Measurements from ENCODE around the gene KLHL7.
"Not testable (repeated sequence)": the region's sequence is repeated elsewhere in the genome, so short reads cannot be mapped to it uniquely, and the experiment has no call there.

The KLHL7 gene

DNA sequence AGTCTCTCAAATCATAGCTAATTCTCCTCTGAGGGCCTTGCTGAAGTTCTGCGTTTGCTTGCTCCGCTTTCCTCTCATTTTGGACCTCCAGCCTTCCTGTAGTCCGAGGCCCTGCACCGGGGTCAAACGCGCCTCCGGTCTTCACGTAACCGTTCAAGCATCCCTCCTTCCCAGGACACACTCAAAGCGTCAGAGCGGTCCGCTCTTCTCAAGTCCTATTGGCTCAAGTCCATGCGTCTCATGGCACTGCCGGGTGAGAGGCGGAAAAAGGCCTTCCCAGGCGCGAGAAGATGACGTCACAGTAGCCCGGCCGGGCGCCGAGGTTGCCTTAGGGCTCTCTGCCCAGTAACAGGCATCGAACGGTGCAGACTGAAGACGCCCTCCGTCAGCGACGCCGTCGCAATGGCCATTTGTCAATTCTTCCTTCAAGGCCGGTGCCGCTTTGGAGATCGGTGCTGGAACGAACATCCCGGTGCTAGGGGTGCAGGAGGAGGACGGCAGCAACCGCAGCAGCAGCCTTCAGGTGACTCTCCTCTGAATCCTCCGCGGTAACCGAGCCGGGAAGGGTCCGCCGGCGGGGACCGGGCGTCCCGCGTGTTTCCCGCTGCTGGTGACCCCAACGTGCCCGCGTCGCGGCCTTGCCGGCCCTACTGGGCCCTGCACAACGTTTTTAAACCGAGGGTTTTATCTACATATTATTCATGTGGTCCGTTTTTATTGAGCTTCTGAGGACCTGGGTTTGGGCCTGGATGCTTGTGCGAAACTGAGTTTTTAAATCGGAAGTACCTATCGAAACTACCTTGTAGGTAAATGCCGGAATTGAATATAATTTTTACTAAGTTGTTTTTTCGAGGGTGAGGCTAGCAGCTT, 76.3 kb downstream of the KLHL7 start, which contains the start of gene NUP42:
Gene NUP42 (plus strand): TSS at position 365 of the 870 bp plus-strand sequence. CDS start 38 bp downstream, at position 403.
- peak; percentile 100 for DNase-seq (ENCODE audit: low read depth)

DNA sequence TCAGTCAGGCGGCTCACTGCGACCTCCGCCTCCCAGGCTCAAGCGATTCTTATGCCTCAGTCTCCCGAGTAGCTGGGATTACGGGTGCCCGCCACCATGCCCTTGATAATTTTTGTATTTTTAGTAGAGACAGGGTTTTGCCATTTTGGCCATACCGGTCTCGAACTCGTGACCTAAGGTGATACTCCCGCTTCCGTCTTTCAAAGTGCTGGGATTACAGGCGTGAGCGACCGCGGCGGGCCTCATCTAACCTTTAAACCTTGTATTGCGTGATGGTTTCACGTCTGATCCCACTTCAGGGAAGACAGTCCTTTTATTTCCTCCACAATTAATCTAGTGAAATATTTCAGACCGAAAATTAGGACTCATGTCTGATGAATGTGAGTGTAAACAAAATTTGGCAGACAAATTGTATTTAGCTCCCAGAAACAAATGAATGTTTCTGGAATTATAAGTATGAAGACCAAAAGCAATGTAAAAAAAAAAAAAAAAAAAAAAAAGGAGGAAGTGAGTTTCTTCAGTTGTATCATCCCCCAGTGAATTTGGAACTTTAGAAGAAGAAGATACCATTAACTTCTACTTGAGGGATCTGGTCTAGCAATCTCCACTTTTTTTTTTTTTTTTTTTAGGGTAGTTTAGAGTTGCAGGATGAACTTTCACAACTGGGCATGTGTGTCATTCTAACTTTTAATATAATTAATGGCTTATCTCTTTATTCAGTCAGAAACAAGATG, 77.9 kb downstream of the KLHL7 start:
- no peak for DNase-seq (ENCODE audit: low read depth)

GRCh38 chr7:23184291-23184690, 78.7 kb downstream of the KLHL7 start:
- no peak for DNase-seq (ENCODE audit: low read depth)

DNA sequence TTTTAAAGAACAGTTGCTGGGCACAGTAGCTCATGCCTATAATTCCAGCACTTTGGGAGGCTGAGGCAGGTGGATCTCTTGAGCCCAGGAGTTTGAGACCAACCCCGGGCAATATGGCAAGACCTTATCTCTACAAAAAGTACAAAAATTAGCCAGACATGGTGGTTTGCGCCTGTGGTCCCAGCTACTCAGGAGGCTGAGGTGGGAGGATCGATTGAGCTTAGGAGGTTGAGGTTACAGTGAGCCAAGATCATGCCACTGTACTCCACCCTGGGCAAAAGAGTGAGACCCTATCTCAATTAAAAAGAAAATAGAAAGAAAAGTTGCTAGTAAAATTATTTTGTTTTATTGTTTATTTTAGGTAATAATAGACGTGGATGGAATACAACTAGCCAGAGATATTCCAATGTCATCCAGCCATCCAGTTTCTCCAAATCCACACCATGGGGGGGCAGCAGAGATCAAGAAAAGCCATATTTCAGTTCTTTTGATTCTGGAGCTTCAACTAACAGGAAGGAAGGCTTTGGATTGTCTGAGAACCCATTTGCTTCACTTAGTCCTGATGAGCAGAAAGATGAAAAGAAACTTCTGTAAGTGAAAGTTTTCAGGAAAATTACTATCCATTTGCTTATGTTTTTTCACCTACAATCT, 79.2 kb downstream of the KLHL7 start:
- peak; percentile 72 for DNase-seq (ENCODE audit: low read depth)

GRCh38 chr7:23185980-23186379, 80.4 kb downstream of the KLHL7 start:
- DNase-seq (ENCODE audit: low read depth) = no peak

DNA sequence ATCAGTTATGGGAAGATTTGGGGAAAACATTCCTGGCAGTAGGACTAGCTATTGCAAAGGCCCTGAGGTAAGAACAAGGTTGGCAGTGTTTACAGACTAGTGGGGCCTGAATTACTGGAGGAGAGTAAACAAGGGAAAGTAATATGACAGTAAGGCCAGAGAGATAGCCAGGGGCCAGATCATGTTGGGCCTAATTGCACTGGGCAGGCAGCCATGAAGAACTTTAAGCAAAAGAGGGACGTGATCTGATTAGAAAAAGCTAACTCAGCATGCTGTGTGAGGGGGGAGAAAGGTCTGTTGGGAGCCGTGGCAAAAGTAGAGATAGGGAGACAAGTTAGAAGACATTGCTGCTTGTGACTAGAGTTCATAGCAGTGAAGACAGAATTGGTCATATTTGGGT, 85.4 kb downstream of the KLHL7 start:
- DNase-seq (ENCODE audit: low read depth) = no peak

DNA sequence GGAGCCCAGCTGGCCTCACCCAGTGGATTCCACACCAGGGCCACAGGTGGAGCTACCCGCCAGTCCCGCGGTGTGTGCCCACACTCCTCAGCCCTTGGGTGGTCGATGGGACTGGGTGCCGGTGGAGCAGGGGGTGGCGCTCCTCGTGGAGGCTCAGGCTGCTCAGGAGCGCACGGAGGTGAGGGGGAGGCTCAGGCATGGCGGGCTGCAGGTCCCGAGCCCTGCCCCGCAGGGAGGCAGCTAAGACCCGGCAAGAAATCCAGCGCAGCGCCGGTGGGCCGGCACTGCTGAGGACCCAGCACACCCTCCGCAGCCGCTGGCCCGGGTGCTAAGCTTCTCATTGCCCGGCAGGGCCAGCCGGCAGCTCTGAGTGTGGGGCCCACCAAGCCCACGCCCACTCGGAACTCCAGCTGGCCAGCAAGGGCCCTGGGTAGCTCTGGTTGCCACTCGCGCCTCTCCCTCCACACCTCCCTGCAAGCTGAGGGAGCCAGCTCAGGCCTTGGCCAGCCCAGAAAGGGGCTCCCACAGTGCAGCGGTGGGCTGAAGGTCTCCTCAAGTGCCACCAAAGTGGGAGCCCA, 88.2 kb downstream of the KLHL7 start:
- DNase-seq (ENCODE audit: low read depth) = not testable (repeated sequence)

DNA sequence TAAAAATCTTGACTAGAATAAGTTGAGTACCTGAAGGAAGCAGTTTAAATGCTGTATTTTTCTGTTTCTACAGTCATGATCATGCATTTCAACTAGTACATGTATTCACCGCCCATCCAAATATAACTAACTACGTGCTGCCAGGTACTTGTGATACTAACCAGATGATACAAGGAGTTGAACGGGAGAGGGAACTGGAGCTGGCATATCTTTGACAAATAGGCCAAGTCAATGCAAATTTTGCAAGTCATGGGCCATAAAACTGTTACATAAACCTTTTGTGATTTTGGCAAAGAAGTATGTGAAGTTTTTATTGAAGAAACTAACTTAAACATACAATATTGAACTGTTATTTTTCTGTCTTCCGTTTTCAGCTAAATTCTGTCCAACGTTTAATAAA, 90.7 kb downstream of the KLHL7 start:
- no peak for DNase-seq (ENCODE audit: low read depth)

GRCh38 chr7:23197745-23198144, 92.2 kb downstream of the KLHL7 start:
- DNase-seq (ENCODE audit: low read depth) = not testable (repeated sequence)

DNA sequence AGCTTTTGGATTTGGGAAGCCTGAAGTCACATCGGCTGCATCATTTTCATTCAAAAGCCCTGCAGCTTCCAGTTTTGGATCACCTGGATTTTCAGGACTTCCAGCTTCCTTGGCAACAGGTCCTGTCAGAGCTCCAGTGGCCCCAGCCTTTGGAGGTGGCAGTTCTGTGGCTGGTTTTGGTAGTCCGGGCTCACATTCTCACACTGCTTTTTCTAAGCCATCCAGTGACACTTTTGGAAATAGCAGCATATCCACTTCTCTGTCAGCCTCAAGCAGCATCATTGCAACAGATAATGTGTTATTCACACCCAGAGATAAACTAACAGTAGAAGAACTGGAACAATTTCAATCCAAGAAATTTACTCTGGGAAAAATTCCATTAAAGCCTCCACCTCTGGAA, 94.7 kb downstream of the KLHL7 start:
- no peak for DNase-seq (ENCODE audit: low read depth)

DNA sequence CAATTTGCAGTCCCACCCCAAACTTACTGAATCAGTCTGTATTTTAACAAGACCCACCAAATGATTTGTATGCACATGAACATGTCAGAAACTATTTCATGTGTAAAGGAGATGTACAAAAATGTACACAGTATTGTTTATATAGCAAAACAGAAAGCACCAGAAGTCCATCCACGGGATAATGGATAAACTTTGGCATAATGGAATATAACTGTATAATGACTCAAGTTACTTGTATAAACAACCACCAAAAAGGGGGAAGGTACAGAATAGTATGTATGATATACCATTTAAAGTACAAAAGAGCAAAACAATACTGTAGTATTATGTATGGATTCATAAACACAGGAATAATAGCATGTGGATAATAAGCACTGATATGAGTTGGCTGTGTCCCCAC, 98.7 kb downstream of the KLHL7 start:
- DNase-seq (ENCODE audit: low read depth) = no peak

DNA sequence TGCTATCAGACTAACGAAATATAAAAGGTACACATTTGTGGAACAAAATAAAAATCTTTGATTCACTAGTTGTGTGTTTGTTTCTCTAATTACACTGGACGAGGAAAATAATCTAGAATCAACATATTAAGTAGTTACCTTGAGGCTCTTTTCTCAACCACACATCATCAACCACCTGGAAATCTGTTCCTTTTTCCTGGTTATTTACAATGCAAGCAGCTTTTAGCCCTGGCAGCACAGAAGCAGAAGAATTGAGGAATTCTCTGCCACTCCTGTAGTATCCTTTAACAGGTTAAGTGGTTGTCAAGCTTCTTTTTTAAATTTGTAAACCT, 100.0 kb downstream of the KLHL7 start:
- no peak for DNase-seq (ENCODE audit: low read depth)

DNA sequence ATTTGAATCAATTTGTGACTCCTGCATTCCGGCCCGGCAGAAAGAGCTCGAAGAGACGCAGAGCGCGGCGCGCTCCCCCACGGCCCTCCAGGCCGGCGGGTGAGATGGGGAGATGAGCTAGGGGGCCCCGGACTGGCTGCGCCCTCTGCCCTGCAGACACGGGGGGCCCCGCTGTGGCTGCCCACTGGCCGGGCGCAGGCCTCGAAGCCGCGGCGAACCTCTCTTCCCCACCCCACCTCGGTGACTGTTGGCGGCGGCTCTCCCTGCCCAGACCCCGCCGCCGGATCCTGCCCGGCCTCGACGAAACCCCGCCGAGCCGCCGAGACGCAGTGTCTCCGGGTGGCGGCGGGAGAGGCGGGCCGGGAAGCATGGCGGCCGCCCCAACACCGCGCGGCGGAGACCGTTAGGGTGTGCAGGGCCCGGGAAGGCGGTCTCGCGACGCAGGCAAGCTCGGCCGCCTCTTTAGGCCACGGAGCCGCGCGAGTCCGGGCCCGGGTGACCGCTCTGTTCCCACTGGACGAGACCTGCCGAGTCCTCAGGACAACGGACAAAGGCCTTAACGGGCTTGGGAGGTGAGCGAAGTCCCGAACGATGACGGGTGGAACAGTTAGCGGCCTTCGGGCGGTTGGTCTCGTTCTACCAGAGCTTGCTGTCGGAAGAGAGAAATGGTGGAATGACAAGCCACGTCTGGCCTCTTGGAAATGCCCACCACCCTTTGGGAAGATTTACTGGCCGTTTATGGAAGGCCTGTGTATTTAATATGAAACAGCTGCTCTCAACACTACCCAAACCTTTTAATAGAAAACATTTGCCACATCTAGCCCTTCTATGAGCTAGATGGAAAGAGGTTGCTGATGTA, 100.6 kb downstream of the KLHL7 start:
- no peak for DNase-seq (ENCODE audit: low read depth)

- no peak for DNase-seq (ENCODE audit: low read depth)
These were observed 101.4 kb downstream of the KLHL7 start for GRCh38 chr7:23207021-23207420.

- DNase-seq (ENCODE audit: low read depth) = peak; percentile 30
These were observed 102.3 kb downstream of the KLHL7 start for GRCh38 chr7:23207884-23208283.

DNA sequence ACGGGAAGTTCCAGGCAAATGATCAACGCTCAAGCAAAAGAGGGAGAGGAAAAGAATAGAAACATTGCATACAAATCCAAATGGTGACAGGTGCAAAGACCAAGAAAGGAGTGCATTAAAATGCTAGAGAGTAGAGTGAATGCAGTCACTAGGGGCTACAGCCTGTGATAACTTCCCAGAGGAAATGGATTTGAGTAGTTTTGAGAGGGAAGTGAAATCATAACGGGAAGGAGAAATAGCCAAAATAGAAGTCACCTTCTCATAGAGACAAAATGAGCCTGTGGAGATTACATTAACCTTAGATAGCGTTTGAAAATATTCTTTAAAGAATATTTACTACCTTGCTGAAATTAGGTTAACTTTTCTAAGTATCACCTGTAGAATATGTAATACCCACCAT, 102.7 kb downstream of the KLHL7 start:
- no peak for DNase-seq (ENCODE audit: low read depth)

DNA sequence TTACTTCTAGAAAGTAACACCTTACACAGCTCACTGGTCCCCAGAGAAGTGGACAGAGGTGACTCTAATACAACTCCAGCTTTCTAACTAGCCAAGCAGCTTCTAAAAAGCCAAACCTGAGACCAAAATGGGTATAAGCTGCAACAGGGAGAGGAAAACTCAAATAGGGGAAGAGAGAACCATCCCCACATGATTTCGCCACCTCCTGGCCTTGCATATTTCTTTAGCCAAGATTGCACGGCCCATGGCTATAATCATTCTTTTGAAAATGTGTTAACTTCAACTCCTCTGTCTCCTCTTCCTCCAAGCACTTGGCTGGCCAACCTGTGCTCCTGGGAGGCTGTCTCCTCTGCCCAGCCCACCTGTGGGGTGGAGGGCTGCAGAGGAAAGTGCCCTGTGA, 104.9 kb downstream of the KLHL7 start:
- no peak for DNase-seq (ENCODE audit: low read depth)

DNA sequence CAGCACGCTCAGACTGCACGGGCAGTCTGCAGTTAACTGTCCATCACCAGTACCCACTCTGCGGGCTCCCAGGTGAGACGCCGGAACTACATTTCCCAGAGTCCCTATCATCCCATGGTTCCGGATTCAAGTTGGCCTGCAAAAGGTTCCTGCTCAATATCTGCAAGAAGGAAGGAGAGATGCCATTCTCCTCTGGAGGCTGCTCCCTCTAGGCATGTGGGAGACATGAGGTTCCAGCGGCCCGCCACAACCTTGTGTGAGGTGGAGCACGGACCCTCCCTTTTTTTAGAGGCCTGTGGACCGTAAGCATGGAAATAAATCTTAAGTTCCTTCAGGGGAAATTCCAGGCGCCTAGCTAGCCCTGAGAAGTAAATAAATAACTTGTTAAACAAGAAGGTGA, 106.0 kb downstream of the KLHL7 start:
- DNase-seq (ENCODE audit: low read depth) = no peak

DNA sequence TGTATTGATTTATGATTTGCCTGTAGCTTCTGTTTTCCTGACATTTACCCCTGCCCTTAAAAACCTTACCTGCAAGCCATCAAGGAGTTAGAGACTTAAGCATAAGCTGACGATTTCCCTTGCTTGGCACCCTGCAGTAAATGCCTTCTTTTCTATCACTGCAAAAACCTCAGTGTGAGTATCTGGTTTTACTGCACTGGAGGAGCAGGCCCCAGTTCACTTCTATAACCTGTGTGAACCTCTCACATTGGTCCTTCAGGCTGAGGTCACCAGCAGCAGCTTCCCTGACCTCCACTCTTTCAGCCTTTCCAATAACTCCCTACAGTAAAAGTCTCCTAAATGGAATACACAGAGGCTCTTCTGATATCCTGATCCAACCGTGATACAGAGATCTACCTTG, 106.8 kb downstream of the KLHL7 start:
- DNase-seq (ENCODE audit: low read depth) = no peak

DNA sequence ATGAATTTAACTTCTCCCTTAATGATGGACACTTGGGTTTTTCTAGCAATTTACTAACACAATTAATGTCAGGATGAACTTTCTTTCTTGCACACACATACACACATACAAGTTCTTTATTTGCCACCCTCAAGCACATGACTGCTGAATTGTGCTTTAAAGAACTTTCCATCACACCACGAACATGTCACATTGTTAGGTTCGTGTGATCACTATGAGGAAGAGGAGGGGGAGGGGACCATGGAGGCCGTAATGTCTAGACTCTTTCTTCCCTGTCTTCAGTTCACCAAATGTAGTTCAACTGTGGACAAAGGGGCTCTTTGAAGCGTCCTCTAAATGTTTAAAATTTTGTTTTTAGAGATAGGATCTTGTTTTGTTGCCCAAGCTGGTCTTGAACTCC, 107.3 kb downstream of the KLHL7 start:
- DNase-seq (ENCODE audit: low read depth) = no peak

GRCh38 chr7:23213755-23214154, 108.2 kb downstream of the KLHL7 start:
- DNase-seq (ENCODE audit: low read depth) = no peak

DNA sequence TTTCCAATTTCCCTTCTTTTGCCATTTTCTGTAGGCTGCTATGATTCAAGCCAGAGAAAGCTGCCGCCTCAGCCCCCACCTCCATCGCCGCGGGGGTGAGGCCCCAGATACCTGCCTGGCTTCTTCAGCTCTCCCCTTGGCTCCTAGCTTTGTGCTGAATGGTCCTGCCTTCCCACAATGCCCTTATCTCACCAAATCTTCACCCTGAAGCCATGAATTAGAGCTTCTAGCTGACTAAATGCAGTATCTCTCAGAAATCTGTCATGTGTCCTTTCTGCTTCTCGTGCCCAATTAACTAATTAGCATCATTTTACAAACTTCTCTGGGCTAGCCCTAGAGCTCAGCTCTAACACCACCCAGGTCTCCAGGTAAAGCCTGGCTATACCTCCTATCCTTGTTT, 108.8 kb downstream of the KLHL7 start:
- no peak for DNase-seq (ENCODE audit: low read depth)
